CD14-positive monocyte (primary cell): ENCODE results near the gene MAD2L1BP. TPM values are rescaled to one million over a fixed set of nuclear protein-coding genes. Genes with fewer than 3 reads are reported as not detected.

Experiments used
- DNase-seq, 3 donors: peaks; one replicate each; pipeline ENCODE4 v3.0.0-alpha.2; 2011 to 2022
- H2AFZ ChIP-seq: 2 replicates; pipeline ENCODE4 v1.6.0; 2012; ENCODE audit warnings: mild to moderate bottlenecking, low read depth, low read length, inconsistent platforms; ENCODE audit not compliant: insufficient read depth, poor library complexity, severe bottlenecking
- H3K27ac ChIP-seq, 2 donors: 1 replicate in 1 of 2; 2 replicates in 1 of 2; pipeline ENCODE4 v1.5.1; 2012 to 2013; ENCODE audit warnings: low read length in 2 of 2, control low read depth in 1 of 2, inconsistent platforms in 1 of 2, low read depth in 1 of 2, mild to moderate bottlenecking in 1 of 2
- H3K27me3 ChIP-seq, 2 donors: one replicate each; pipeline versions ENCODE4 v1.6.0 to v1.6.1; 2011 to 2013; ENCODE audit warnings: low read length in 2 of 2; ENCODE audit not compliant: control insufficient read depth in 2 of 2, insufficient read depth in 2 of 2
- H3K36me3 ChIP-seq, 2 donors: replicated peaks in 1 of 2; 1 replicate in 1 of 2; 2 replicates in 1 of 2; pipeline versions ENCODE4 v1.5.1 to v1.6.1; 2012 to 2013; ENCODE audit warnings: low read length in 2 of 2, control low read depth in 1 of 2, inconsistent platforms in 1 of 2, mild to moderate bottlenecking in 1 of 2; ENCODE audit not compliant: insufficient read depth in 2 of 2, control insufficient read depth in 1 of 2
- H3K4me1 ChIP-seq, 2 donors: 1 replicate in 1 of 2; 2 replicates in 1 of 2; pipeline versions ENCODE4 v1.5.1 to v1.6.1; 2012 to 2013; ENCODE audit warnings: low read length in 2 of 2, control low read depth in 1 of 2, inconsistent platforms in 1 of 2, mild to moderate bottlenecking in 1 of 2, moderate library complexity in 1 of 2; ENCODE audit not compliant: insufficient read depth in 2 of 2, control insufficient read depth in 1 of 2
- H3K4me2 ChIP-seq: replicated peaks from 2 replicates; pipeline ENCODE3; 2012; ENCODE audit warnings: low read length, moderate library complexity, mild to moderate bottlenecking; ENCODE audit not compliant: poor library complexity, severe bottlenecking; ENCODE audit errors: extremely low read depth
- H3K4me3 ChIP-seq, 3 experiments: fragments of 200-600 bp in 1 of 3; sonication (generic) in 1 of 3; replicated peaks in 1 of 3; 1 replicate in 2 of 3; 2 replicates in 1 of 3; pipeline ENCODE4 v1.5.1; 2011 to 2013; ENCODE audit warnings: low read length in 3 of 3, mild to moderate bottlenecking in 3 of 3, control low read depth in 2 of 3, low read depth in 2 of 3, inconsistent platforms in 1 of 3, moderate library complexity in 1 of 3
- H3K79me2 ChIP-seq: 2 replicates; pipeline ENCODE4 v1.6.0; 2012; ENCODE audit warnings: mild to moderate bottlenecking, control low read depth, inconsistent platforms, low read length, moderate library complexity; ENCODE audit not compliant: insufficient read depth
- H3K9ac ChIP-seq: 2 replicates; pipeline ENCODE4 v1.6.0; 2017; ENCODE audit warnings: low read length, mild to moderate bottlenecking; ENCODE audit not compliant: insufficient read depth, poor library complexity, severe bottlenecking
- H3K9me3 ChIP-seq, 2 donors: replicated peaks in 1 of 2; 1 replicate in 1 of 2; 2 replicates in 1 of 2; pipeline versions ENCODE4 v1.5.1 to v1.6.1; 2012 to 2013; ENCODE audit warnings: low read length in 2 of 2, control low read depth in 1 of 2; ENCODE audit not compliant: control insufficient read depth in 1 of 2, insufficient read depth in 1 of 2
- H4K20me1 ChIP-seq: 2 replicates; pipeline ENCODE4 v1.6.0; 2012; ENCODE audit warnings: mild to moderate bottlenecking, low read length, control low read depth, moderate library complexity; ENCODE audit not compliant: insufficient read depth
- H3K27ac Mint-ChIP-seq, 7 donors: one replicate each; pipeline ENCODE4 v1.8.0; 2020; ENCODE audit warnings: mild to moderate bottlenecking in 7 of 7, mixed read lengths in 7 of 7, moderate library complexity in 6 of 7, inconsistent platforms in 2 of 7
- H3K27me3 Mint-ChIP-seq, 3 donors: one replicate each; pipeline ENCODE4 v1.8.0; 2021 to 2022; ENCODE audit warnings: low read depth in 3 of 3, mild to moderate bottlenecking in 3 of 3, mixed read lengths in 3 of 3, moderate library complexity in 3 of 3, inconsistent platforms in 1 of 3
- H3K36me3 Mint-ChIP-seq, 2 donors: one replicate each; pipeline ENCODE4 v1.8.0; 2020; ENCODE audit warnings: mixed read lengths in 2 of 2, inconsistent platforms in 1 of 2, mild to moderate bottlenecking in 1 of 2
- H3K4me1 Mint-ChIP-seq: one replicate; pipeline ENCODE4 v1.8.0; 2020; ENCODE audit warnings: mild to moderate bottlenecking, mixed read lengths
- H3K4me3 Mint-ChIP-seq, 2 donors: one replicate each; pipeline ENCODE4 v1.8.0; 2020; ENCODE audit warnings: mild to moderate bottlenecking in 2 of 2, mixed read lengths in 2 of 2, moderate library complexity in 1 of 2
- H3K9me3 Mint-ChIP-seq, 7 donors: one replicate each; pipeline ENCODE4 v1.8.0; 2020 to 2022; ENCODE audit warnings: mixed read lengths in 7 of 7, mild to moderate bottlenecking in 6 of 7, moderate library complexity in 6 of 7, inconsistent platforms in 2 of 7
- CTCF ChIP-seq: fragments of 200-600 bp; IDR thresholded peaks from one replicate; pipeline ENCODE4 v1.8.0; 2022; ENCODE audit warnings: antibody characterized with exemption, mild to moderate bottlenecking
- WGBS: methylation state at CpG from one replicate; pipeline ENCODE4 v1.1.5; 2013; ENCODE audit warnings: missing lambda C conversion rate; ENCODE audit not compliant: insufficient coverage; 5-methylcytosine and 5-hydroxymethylcytosine counted together
- intact Hi-C, 2 donors: fragments of 100-400 bp; cut with micrococcal nuclease; formaldehyde crosslinking; loops; one replicate each; pipeline versions ENCODE4 v1.15.0 to v1.15.1; 2023
- polyA plus RNA-seq, 3 donors: library from polyadenylated mRNA; depleted of rRNA in 1 of 3; unstranded in 2 of 3; stranded (reverse) in 1 of 3; fragments of 300-500 nt in 2 of 3; fragments of >200 nt in 1 of 3; fragmentation: Illumina TruSeq in 2 of 3; gene quantifications; 1 replicate in 2 of 3; 2 replicates in 1 of 3; pipeline ENCODE4 v1.2.3, GENCODE V29; 2012 to 2021

MAD2L1BP gene
- polyA plus RNA-seq, 3 donors, result 17.3 to 33.5 (median 26.5) TPM

- Mint-ChIP-seq H3K27ac (no peak overlapping the region), H3K36me3 (peaks cover 38 to 50% of the 10 kb centered on the region in 2 donors), H3K9me3 (no peaks in the 10 kb centered on the region), H3K4me3 (no peak overlapping the region), H3K4me1 (peaks cover 16% of the 10 kb centered on the region), H3K27me3 (peaks cover 11 to 16% (median 15%) of the 10 kb centered on the region in 3 donors)
- Histone ChIP-seq H3K79me2 (no peaks in the 10 kb centered on the region), H3K4me3 (no peak overlapping the region), H3K27ac (no peak overlapping the region), H3K36me3 (peaks cover 31 to 46% of the 10 kb centered on the region in 2 donors), H3K4me2 (no peak overlapping the region), H4K20me1 (peaks cover 7% of the 10 kb centered on the region), H3K9me3 (no peaks in the 10 kb centered on the region), H2AFZ (no peak overlapping the region), H3K4me1 (peaks cover 8 to 14% of the 10 kb centered on the region in 2 donors), H3K27me3 (peaks cover 0 to 3% of the 10 kb centered on the region in 2 donors), H3K9ac (no peak overlapping the region)
- TF ChIP-seq CTCF, result no peak
- intact Hi-C loops, result loop anchor here (5.0 kb wide), 4 partner anchors 93 to 278 kb away; partner anchors contain the start of gene VEGFA (in 1 of the 2)
- DNase-seq, result no peak
- WGBS, result 88% methylated on average over 11 of the region's 15 CpGs
Observed at GRCh38 chr6:43669050-43669921, 33.6 kb downstream of the MAD2L1BP start.

GRCh38 chr6:43669922-43670622, 34.4 kb downstream of the MAD2L1BP start:
- Histone ChIP-seq H3K9ac (no peak overlapping the region), H3K36me3 (peaks cover 39 to 54% of the 10 kb centered on the region in 2 donors), H3K4me1 (peaks cover 8 to 14% of the 10 kb centered on the region in 2 donors), H3K4me2 (no peak overlapping the region), H3K27me3 (peaks cover 0 to 3% of the 10 kb centered on the region in 2 donors), H2AFZ (no peak overlapping the region), H3K27ac (no peak overlapping the region), H3K79me2 (no peaks in the 10 kb centered on the region), H4K20me1 (peaks cover 7% of the 10 kb centered on the region), H3K4me3 (no peak overlapping the region), H3K9me3 (no peaks in the 10 kb centered on the region)
- peaks cover 8 to 16% (median 13%) of the 10 kb centered on the region in 3 donors for H3K27me3 Mint-ChIP-seq
- no peak for TF ChIP-seq CTCF
- no peaks in the 10 kb centered on the region for H3K9me3 Mint-ChIP-seq
- peaks cover 16% of the 10 kb centered on the region for H3K4me1 Mint-ChIP-seq
- H3K36me3 Mint-ChIP-seq, result peaks cover 46 to 58% of the 10 kb centered on the region in 2 donors
- WGBS, result 93% methylated on average over 3 of the region's 6 CpGs
- intact Hi-C loops, result loop anchor here (5.0 kb wide), 4 partner anchors 92 to 277 kb away; partner anchors contain the start of gene VEGFA (in 1 of the 2)
- H3K27ac Mint-ChIP-seq, result peak overlapping the region in 1 of 7 donors; percentile 43
- no peak overlapping the region for H3K4me3 Mint-ChIP-seq
- DNase-seq, result no peak
